ENCODE measurements around the gene LILRA6. TPM values are rescaled to one million over a fixed set of nuclear protein-coding genes. Genes with fewer than 3 reads are reported as not detected.
"Not testable (repeated sequence)": the region's sequence is repeated elsewhere in the genome, so short reads cannot be mapped to it uniquely, and the experiment has no call there.

LILRA6 gene
- polyA plus RNA-seq, 1 donor from 2014 or later = not detected

GRCh38 chr19:54282686-54283470 lies 40.3 kb upstream of the LILRA6 start:
- no peak overlapping the region for H3K27ac ChIP-seq (ENCODE audit: low read length)
- no peaks in the 10 kb centered on the region for H3K79me2 ChIP-seq (replicated peaks; ENCODE audit: insufficient read depth, low read length)
- no peak overlapping the region for H2AFZ ChIP-seq (ENCODE audit: low read depth, low read length)
- TF ChIP-seq POLR2AphosphoS5 (IDR thresholded peaks at IDR 0.05) (no peak), TAF1 (IDR thresholded peaks at IDR 0.05; ENCODE audit: low read depth) (no peak)
- no peak overlapping the region for H3K4me2 ChIP-seq (ENCODE audit: low read length)
- H3K9me2 ChIP-seq (ENCODE audit: insufficient read depth, low read length) = no peaks in the 10 kb centered on the region
- H3F3A ChIP-seq (ENCODE audit: insufficient read depth, low read length, poor library complexity, severe bottlenecking) = no peaks in the 10 kb centered on the region
- H3K4me3 ChIP-seq (ENCODE audit: low read length) = no peak overlapping the region
- H3K9ac ChIP-seq (ENCODE audit: low read length) = no peak overlapping the region
- H3K9me3 ChIP-seq (ENCODE audit: low read length) = no peaks in the 10 kb centered on the region
- no peaks in the 10 kb centered on the region for H3K36me3 ChIP-seq (ENCODE audit: insufficient read depth, low read length)
- no peaks in the 10 kb centered on the region for H4K20me1 ChIP-seq (ENCODE audit: insufficient read depth)
- H3K27me3 ChIP-seq (ENCODE audit: insufficient read depth, low read depth, low read length) = no peaks in the 10 kb centered on the region

- H3K9me2 ChIP-seq (ENCODE audit: insufficient read depth, low read length); H3K9me3 ChIP-seq (ENCODE audit: low read length); H3K9ac ChIP-seq (ENCODE audit: low read length); H3K27ac ChIP-seq (ENCODE audit: low read length); H3K4me2 ChIP-seq (ENCODE audit: low read length); H3K27me3 ChIP-seq (ENCODE audit: insufficient read depth, low read depth, low read length); H3K4me3 ChIP-seq (ENCODE audit: low read length); H2AFZ ChIP-seq (ENCODE audit: low read depth, low read length); H3K79me2 ChIP-seq (replicated peaks; ENCODE audit: insufficient read depth, low read length); H3F3A ChIP-seq (ENCODE audit: insufficient read depth, low read length, poor library complexity, severe bottlenecking); H4K20me1 ChIP-seq (ENCODE audit: insufficient read depth); H3K36me3 ChIP-seq (ENCODE audit: insufficient read depth, low read length): not testable (repeated sequence)
These were observed 39.1 kb upstream of the LILRA6 start for GRCh38 chr19:54281729-54282075.

GRCh38 chr19:54281007-54281728 lies 38.6 kb upstream of the LILRA6 start, which contains the start of gene LILRB2:
LILRB2 (minus strand) TSS chr19:54281110; CDS start chr19:54280496, 614 bp downstream.
- Histone ChIP-seq H4K20me1 (ENCODE audit: insufficient read depth) (no peaks in the 10 kb centered on the region), H3K27ac (ENCODE audit: low read length) (no peak within 1 kb of the TSS), H3K4me2 (ENCODE audit: low read length) (no peak within 1 kb of the TSS), H3K9me2 (ENCODE audit: insufficient read depth, low read length) (no peaks in the 10 kb centered on the region), H2AFZ (ENCODE audit: low read depth, low read length) (no peak within 1 kb of the TSS), H3K79me2 (replicated peaks; ENCODE audit: insufficient read depth, low read length) (no peaks in the 10 kb centered on the region), H3K9ac (ENCODE audit: low read length) (no peak within 1 kb of the TSS), H3K9me3 (ENCODE audit: low read length) (no peaks in the 10 kb centered on the region), H3K36me3 (ENCODE audit: insufficient read depth, low read length) (no peaks in the 10 kb centered on the region), H3K27me3 (ENCODE audit: insufficient read depth, low read depth, low read length) (no peaks in the 10 kb centered on the region), H3F3A (ENCODE audit: insufficient read depth, low read length, poor library complexity, severe bottlenecking) (no peaks in the 10 kb centered on the region), H3K4me3 (ENCODE audit: low read length) (no peak within 1 kb of the TSS)
- TF ChIP-seq REST (IDR thresholded peaks at IDR 0.05; ENCODE audit: borderline replicate concordance) (no peak), EP300 (conservative IDR thresholded peaks at IDR 0.05; ENCODE audit: poor library complexity, severe bottlenecking) (no peak), SMC3 (conservative IDR thresholded peaks at IDR 0.05; ENCODE audit: poor library complexity) (no peak), TAF1 (IDR thresholded peaks at IDR 0.05; ENCODE audit: low read depth) (no peak), POLR2AphosphoS5 (IDR thresholded peaks at IDR 0.05) (no peak), EZH2 (IDR thresholded peaks at IDR 0.05; ENCODE audit: borderline replicate concordance, insufficient read depth, low read length, poor library complexity, severe bottlenecking) (no peak), MXI1 (conservative IDR thresholded peaks at IDR 0.05; ENCODE audit: poor library complexity, severe bottlenecking) (no peak), CTCF (IDR thresholded peaks at IDR 0.05; ENCODE audit: poor library complexity, severe bottlenecking) (no peak), RAD21 (conservative IDR thresholded peaks at IDR 0.05) (no peak)

GRCh38 chr19:54280441-54280840 lies 37.9 kb upstream of the LILRA6 start:
- not testable (repeated sequence) for H2AFZ ChIP-seq (ENCODE audit: low read depth, low read length); H3K4me2 ChIP-seq (ENCODE audit: low read length); H3K79me2 ChIP-seq (replicated peaks; ENCODE audit: insufficient read depth, low read length); H3K9me3 ChIP-seq (ENCODE audit: low read length); H3K9ac ChIP-seq (ENCODE audit: low read length); H3K27ac ChIP-seq (ENCODE audit: low read length); H3K9me2 ChIP-seq (ENCODE audit: insufficient read depth, low read length); H3K27me3 ChIP-seq (ENCODE audit: insufficient read depth, low read depth, low read length); H3K4me3 ChIP-seq (ENCODE audit: low read length); H3K36me3 ChIP-seq (ENCODE audit: insufficient read depth, low read length); H4K20me1 ChIP-seq (ENCODE audit: insufficient read depth); H3F3A ChIP-seq (ENCODE audit: insufficient read depth, low read length, poor library complexity, severe bottlenecking)
